ENCODE measurements around the gene SLC35F1.

SLC35F1 gene

DNA sequence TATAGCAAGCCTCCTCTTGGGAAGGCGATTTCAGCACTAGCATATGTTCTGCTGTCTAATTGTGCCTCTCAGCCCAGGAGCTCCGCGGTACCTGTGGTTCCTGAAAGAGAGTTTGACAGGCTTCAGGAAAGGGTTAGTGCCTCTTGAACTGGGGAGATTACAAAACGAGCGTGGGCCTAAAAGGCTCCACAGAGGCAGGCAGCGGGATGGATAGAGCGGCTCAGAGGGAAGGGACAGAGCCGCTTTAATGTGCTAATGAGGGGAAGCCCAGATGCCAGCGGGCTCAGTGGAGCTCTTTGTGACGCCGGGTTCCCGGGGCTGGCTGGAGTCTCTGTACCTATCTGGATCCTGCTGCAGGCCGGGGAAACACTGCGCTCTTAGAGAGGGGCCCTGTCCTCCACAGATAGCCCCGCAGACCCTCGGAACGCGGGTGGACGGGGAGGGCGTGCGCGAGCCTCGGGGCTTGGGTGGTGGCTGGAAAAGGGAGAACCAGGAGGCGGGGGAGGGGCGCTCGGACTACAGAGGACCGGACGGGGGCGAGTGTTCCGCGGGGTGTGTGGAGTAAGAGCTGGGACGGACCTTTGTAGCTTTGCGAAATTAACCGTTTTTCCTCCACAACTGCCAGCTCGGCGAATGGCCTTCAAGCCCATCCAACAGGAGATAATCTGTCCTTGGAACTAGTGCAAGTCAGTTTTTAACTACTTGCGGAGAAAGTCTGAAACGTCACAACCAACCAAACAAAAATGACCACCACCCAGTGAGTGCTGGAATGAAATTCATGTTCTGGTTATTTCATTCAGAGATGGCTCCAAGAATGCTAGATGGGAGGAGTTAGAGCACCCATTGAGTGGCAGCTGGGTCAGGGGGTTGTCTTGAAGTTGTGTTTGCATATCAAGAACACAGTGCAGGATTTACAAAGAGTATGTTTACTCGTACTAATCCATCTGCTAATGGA lies 13.0 kb downstream of the SLC35F1 start:
- POLR2A ChIA-PET = no interaction called here
- DNase-seq (ENCODE audit: extremely low spot score) = no peak
- CTCF ChIA-PET = interaction anchor here (1.2 to 2.4 kb wide), 4 partner anchors 12 to 18 kb away, joined by 3 to 6 read pairs (median 4); partner anchors contain the start of gene SLC35F1
- no peak for TF ChIP-seq CTCF (IDR thresholded peaks at IDR 0.05; ENCODE audit: control extremely low read depth, extremely low read depth, low read depth, missing control alignments)

DNA sequence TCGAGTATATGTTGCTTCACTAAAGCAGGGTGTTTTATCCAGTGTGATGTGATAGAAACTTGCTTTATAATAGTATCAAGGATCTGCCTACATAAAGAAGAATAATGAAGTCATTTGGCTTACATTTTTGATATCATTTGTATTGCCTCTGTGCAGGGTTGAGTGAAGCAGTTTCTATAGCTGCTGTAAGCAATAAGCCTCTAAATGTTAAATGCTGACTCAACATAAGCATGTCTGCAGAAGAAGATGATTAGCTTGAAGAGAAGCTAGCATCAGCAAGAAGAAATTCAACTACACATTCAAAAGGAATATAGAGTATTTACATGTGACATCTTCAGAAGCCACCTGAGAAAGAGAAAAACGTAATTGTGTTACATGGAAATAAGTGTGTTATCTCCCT lies 17.6 kb downstream of the SLC35F1 start:
- POLR2A ChIA-PET = no interaction called here
- TF ChIP-seq CTCF (IDR thresholded peaks at IDR 0.05; ENCODE audit: control extremely low read depth, extremely low read depth, low read depth, missing control alignments) = no peak
- CTCF ChIA-PET = no interaction called here

DNA sequence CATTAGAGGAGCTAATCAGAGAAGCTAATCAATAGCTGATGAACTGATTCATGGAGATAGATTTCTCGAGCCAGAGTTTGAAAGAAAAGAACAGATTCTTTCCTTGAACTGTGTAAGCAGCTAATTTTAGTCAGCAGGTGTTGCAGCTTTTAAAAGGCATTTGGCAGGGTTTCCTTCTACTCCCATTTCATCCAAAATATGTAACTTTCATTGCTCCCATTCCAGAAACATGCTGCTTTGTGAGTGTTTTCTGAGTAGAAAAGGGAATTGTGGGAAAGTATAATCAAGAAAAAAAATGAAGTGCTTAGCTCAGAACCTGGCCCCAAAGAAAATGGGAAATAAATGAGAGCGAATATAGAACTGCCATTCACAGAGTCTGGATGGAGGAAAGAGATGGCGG lies 20.8 kb downstream of the SLC35F1 start:
- no peak for TF ChIP-seq CTCF (IDR thresholded peaks at IDR 0.05; ENCODE audit: control extremely low read depth, extremely low read depth, low read depth, missing control alignments)
- no peak for DNase-seq (ENCODE audit: extremely low spot score)
- POLR2A ChIA-PET = no interaction called here
- CTCF ChIA-PET = interaction anchor here (0.9 to 1.2 kb wide), 2 partner anchors 19 to 39 kb away, joined by 3 to 4 read pairs; no protein-coding TSS in a partner anchor

More for the DNA sequence above, 17.6 kb downstream of the SLC35F1 start:
- DNase-seq (ENCODE audit: extremely low spot score) = no peak

DNA sequence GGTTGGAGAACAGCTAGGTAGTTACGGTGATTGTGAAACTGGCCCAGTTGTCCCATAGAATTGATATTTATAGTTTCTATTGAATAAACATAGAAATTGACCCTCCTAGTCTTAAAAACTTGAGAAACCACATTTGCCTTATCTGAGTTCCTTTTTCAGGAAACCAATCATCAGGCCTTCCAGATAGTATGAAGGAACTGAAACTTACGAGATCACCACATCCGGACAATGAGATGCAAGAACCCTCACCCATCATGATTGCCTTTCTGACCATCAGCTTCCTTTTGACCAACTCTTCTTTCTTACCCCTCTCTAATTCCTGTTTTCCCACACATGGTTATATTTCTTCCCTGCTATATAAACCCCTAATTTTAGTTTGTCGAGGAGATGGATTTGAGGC lies 21.8 kb downstream of the SLC35F1 start:
- no peak for DNase-seq (ENCODE audit: extremely low spot score)
- POLR2A ChIA-PET = no interaction called here
- TF ChIP-seq CTCF (IDR thresholded peaks at IDR 0.05; ENCODE audit: control extremely low read depth, extremely low read depth, low read depth, missing control alignments) = no peak
- CTCF ChIA-PET = no interaction called here

DNA sequence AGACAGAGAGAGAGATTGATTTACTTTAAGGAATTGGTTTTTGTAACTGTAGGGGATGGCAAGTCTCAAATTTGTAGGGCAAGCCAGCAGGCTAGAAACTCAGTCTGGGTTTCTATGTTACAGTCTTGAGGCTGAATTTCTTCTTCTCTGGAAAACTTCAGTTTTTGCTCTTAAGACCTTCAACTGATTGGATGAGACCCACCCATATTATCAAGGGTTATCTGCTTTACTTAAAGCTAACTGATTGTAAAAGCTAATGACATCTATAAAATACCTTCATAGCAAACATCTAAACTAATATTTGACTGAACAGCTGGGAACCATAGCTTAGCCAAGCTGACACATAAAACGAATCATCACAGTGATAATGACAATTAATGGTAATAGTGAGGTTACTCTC lies 22.4 kb downstream of the SLC35F1 start:
- POLR2A ChIA-PET = no interaction called here
- DNase-seq (ENCODE audit: extremely low spot score) = no peak
- CTCF ChIA-PET = no interaction called here
- no peak for TF ChIP-seq CTCF (IDR thresholded peaks at IDR 0.05; ENCODE audit: control extremely low read depth, extremely low read depth, low read depth, missing control alignments)

- ChIA-PET POLR2A (no interaction called here), CTCF (interaction anchor here (2.0 kb wide), 1 partner anchor 10 kb away, joined by 6 read pairs; no protein-coding TSS in a partner anchor)
- DNase-seq (ENCODE audit: extremely low spot score) = no peak
- TF ChIP-seq CTCF (IDR thresholded peaks at IDR 0.05; ENCODE audit: control extremely low read depth, extremely low read depth, low read depth, missing control alignments) = no peak
These were observed 23.6 kb downstream of the SLC35F1 start for GRCh38 chr6:117930645-117931044.

Measured in GM10248 (cell line).